CD8-positive, alpha-beta memory T cell (primary cell): Measurements from ENCODE around the gene UGGT1. TPM values are rescaled to one million over a fixed set of nuclear protein-coding genes. Genes with fewer than 3 reads are reported as not detected.

ENCODE experiments used
- CTCF ChIA-PET: fragments of 350-600 bp; sonication (Branson Sonifier 250); formaldehyde crosslinking; loops from one replicate; lab custom pipeline; 2021; ENCODE audit warnings: antibody characterized with exemption; lab: Charles Lee
- POLR2A ChIA-PET: fragments of 350-600 bp; sonication (Branson Sonifier 250); formaldehyde crosslinking; loops from one replicate; lab custom pipeline; 2021; ENCODE audit warnings: antibody characterized with exemption; lab: Charles Lee
- DNase-seq, 5 donors: peaks; one replicate each; pipeline versions ENCODE4 v3.0.0 to v3.0.0-alpha.2; 2020 to 2022; ENCODE audit warnings: mixed read lengths in 1 of 5
- H3K27ac ChIP-seq: one replicate; pipeline ENCODE4 v1.7.0; 2013; ENCODE audit warnings: low read depth, mild to moderate bottlenecking, low read length, moderate library complexity
- H3K27me3 ChIP-seq: 2 replicates; pipeline ENCODE4 v1.7.0; 2013; ENCODE audit warnings: low read length, mild to moderate bottlenecking; ENCODE audit not compliant: insufficient read depth, poor library complexity, severe bottlenecking
- H3K36me3 ChIP-seq: 2 replicates; pipeline ENCODE4 v1.7.0; 2013; ENCODE audit warnings: mild to moderate bottlenecking, low read length, moderate library complexity; ENCODE audit not compliant: insufficient read depth
- H3K4me1 ChIP-seq: 2 replicates; pipeline ENCODE4 v1.7.0; 2013; ENCODE audit warnings: mild to moderate bottlenecking, low read length, moderate library complexity; ENCODE audit not compliant: insufficient read depth
- H3K4me3 ChIP-seq: 2 replicates; pipeline ENCODE4 v1.7.0; 2013; ENCODE audit warnings: mild to moderate bottlenecking, low read length
- H3K9me3 ChIP-seq: 2 replicates; pipeline ENCODE4 v1.7.0; 2013; ENCODE audit warnings: mild to moderate bottlenecking, low read length
- H3K27ac Mint-ChIP-seq, 8 donors: one replicate each; pipeline ENCODE4 v1.8.0; 2020 to 2021; ENCODE audit warnings: mixed read lengths in 8 of 8, mild to moderate bottlenecking in 6 of 8, inconsistent platforms in 3 of 8, moderate library complexity in 3 of 8
- H3K27me3 Mint-ChIP-seq, 2 donors: one replicate each; pipeline ENCODE4 v1.8.0; 2020 to 2021; ENCODE audit warnings: mixed read lengths in 2 of 2, mild to moderate bottlenecking in 1 of 2, moderate library complexity in 1 of 2
- H3K36me3 Mint-ChIP-seq, 3 donors: one replicate each; pipeline ENCODE4 v1.8.0; 2020 to 2021; ENCODE audit warnings: mixed read lengths in 3 of 3, inconsistent platforms in 1 of 3, mild to moderate bottlenecking in 1 of 3
- H3K4me1 Mint-ChIP-seq, 3 donors: one replicate each; pipeline ENCODE4 v1.8.0; 2020 to 2021; ENCODE audit warnings: mixed read lengths in 3 of 3, inconsistent platforms in 1 of 3, mild to moderate bottlenecking in 1 of 3
- H3K4me3 Mint-ChIP-seq, 7 donors: one replicate each; pipeline ENCODE4 v1.8.0; 2020 to 2021; ENCODE audit warnings: mixed read lengths in 7 of 7, mild to moderate bottlenecking in 6 of 7, moderate library complexity in 4 of 7, inconsistent platforms in 2 of 7
- H3K9me3 Mint-ChIP-seq, 5 donors: one replicate each; pipeline ENCODE4 v1.8.0; 2020 to 2022; ENCODE audit warnings: mixed read lengths in 5 of 5, mild to moderate bottlenecking in 3 of 5, moderate library complexity in 2 of 5, inconsistent platforms in 1 of 5
- polyA plus RNA-seq: library from polyadenylated mRNA; unstranded; fragments of 300-500 nt; fragmentation: Illumina TruSeq; gene quantifications from one replicate; pipeline ENCODE4 v1.2.3, GENCODE V29; 2021
- total RNA-seq, 2 experiments: library from RNA; stranded (reverse); gene quantifications; one replicate each; pipeline ENCODE4 v1.2.3, GENCODE V29; 2021

UGGT1 gene
- total and polyA plus RNA-seq, 3 experiments from 2014 or later, result 16.9 to 55.8 (median 54.0) TPM

DNA sequence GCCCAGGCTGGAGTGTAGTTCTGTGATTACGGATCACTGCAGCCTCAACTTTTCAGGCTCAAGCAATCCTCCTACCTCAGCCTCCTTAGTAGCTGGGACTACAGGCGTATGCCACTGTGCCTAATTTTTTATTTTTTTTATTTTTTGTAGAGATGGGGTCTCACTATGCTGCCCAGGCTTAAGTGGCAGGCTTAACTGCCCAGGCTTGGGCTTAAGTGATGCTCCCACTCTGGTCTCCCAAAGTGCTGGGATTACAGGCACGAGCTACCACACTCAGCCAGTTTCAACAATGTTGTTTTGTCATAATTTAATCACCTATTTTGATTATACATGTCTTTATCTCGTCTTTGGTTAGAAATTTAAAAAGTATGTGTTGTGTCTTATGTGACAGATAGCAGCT, 18.2 kb downstream of the UGGT1 start:
- POLR2A ChIA-PET, result no interaction called here

GRCh38 chr2:128115921-128116623, 25.1 kb downstream of the UGGT1 start:
- peaks cover 24% of the 10 kb centered on the region for H3K36me3 ChIP-seq
- CTCF ChIA-PET, result no interaction called here

More for the DNA sequence above, 18.2 kb downstream of the UGGT1 start:
- no peak for DNase-seq
- Mint-ChIP-seq H3K27ac (peak overlapping the region in 2 of 8 donors; percentile 35 to 82), H3K4me3 (no peak overlapping the region), H3K36me3 (peaks cover 7 to 63% (median 13%) of the 10 kb centered on the region in 3 donors), H3K4me1 (peaks cover 1 to 6% (median 4%) of the 10 kb centered on the region in 3 donors), H3K9me3 (no peaks in the 10 kb centered on the region), H3K27me3 (no peaks in the 10 kb centered on the region)
- Histone ChIP-seq H3K27ac (no peak overlapping the region), H3K9me3 (no peaks in the 10 kb centered on the region), H3K4me1 (no peaks in the 10 kb centered on the region), H3K36me3 (peaks cover 29% of the 10 kb centered on the region), H3K4me3 (no peak overlapping the region), H3K27me3 (no peaks in the 10 kb centered on the region)
- CTCF ChIA-PET, result no interaction called here

GRCh38 chr2:128134573-128134972, 43.6 kb downstream of the UGGT1 start:
- peaks cover 65% of the 10 kb centered on the region for H3K36me3 ChIP-seq
- Mint-ChIP-seq H3K27ac (peak overlapping the region in 1 of 8 donors; percentile 12), H3K4me1 (no peaks in the 10 kb centered on the region), H3K9me3 (no peaks in the 10 kb centered on the region), H3K27me3 (no peaks in the 10 kb centered on the region), H3K4me3 (no peak overlapping the region), H3K36me3 (peaks cover 13 to 85% (median 45%) of the 10 kb centered on the region in 3 donors)
- no peak overlapping the region for H3K4me3 ChIP-seq
- no peaks in the 10 kb centered on the region for H3K4me1 ChIP-seq
- DNase-seq, result no peak
- ChIA-PET CTCF (no interaction called here), POLR2A (no interaction called here)
- H3K27ac ChIP-seq, result no peak overlapping the region
- no peaks in the 10 kb centered on the region for H3K27me3 ChIP-seq
- H3K9me3 ChIP-seq, result no peaks in the 10 kb centered on the region

More at GRCh38 chr2:128115921-128116623, 25.1 kb downstream of the UGGT1 start:
- Mint-ChIP-seq H3K27ac (no peak overlapping the region), H3K36me3 (peaks cover 8 to 80% (median 17%) of the 10 kb centered on the region in 3 donors), H3K27me3 (no peaks in the 10 kb centered on the region), H3K4me1 (peaks cover 0 to 5% (median 0%) of the 10 kb centered on the region in 3 donors), H3K9me3 (no peaks in the 10 kb centered on the region), H3K4me3 (no peak overlapping the region)
- no peak overlapping the region for H3K27ac ChIP-seq
- H3K27me3 ChIP-seq, result no peaks in the 10 kb centered on the region
- DNase-seq, result no peak
- no peaks in the 10 kb centered on the region for H3K9me3 ChIP-seq
- H3K4me1 ChIP-seq, result no peaks in the 10 kb centered on the region
- H3K4me3 ChIP-seq, result no peak overlapping the region
- POLR2A ChIA-PET, result no interaction called here

DNA sequence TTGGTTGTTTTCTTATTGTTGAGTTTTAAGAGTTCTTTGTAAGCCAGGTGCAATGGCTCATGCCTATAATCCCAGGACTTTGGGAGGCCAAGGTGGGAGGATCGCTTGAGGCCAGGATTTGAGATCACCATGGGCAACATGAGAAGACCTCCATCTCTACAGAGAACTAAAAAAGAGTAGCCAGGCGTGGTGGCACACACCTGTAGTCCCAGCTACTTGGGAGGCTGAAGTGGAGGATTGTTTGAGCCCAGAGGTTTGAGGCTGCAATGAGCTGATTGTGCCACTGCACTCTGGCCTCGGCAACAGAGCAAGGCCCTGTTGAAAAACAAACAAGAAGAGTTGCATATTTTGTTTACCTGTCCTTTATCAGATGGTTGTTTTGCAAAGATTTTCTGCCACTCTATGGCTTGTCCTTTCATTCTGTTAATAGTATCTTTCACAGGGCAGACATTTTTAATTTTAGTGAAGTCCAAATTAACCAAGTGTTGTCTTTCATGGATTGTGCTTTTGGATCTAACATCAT, 46.2 kb downstream of the UGGT1 start:
- POLR2A ChIA-PET, result no interaction called here
- H3K4me1 ChIP-seq, result no peaks in the 10 kb centered on the region
- H3K27me3 ChIP-seq, result no peaks in the 10 kb centered on the region
- no peaks in the 10 kb centered on the region for H3K9me3 ChIP-seq
- H3K36me3 Mint-ChIP-seq, result peaks cover 13 to 81% (median 39%) of the 10 kb centered on the region in 3 donors
- H3K27ac Mint-ChIP-seq, result peak overlapping the region in 3 of 8 donors; percentile 29 to 61 (median 61)
- H3K9me3 Mint-ChIP-seq, result no peaks in the 10 kb centered on the region
- no peak for DNase-seq
- H3K4me3 Mint-ChIP-seq, result no peak overlapping the region
- no peak overlapping the region for H3K4me3 ChIP-seq
- CTCF ChIA-PET, result no interaction called here
- no peak overlapping the region for H3K27ac ChIP-seq
- H3K4me1 Mint-ChIP-seq, result no peaks in the 10 kb centered on the region
- H3K36me3 ChIP-seq, result peaks cover 56% of the 10 kb centered on the region
- H3K27me3 Mint-ChIP-seq, result no peaks in the 10 kb centered on the region

GRCh38 chr2:128139624-128140023, 48.6 kb downstream of the UGGT1 start:
- no peak for DNase-seq
- CTCF ChIA-PET, result no interaction called here
- Histone ChIP-seq H3K27me3 (no peaks in the 10 kb centered on the region), H3K4me1 (no peaks in the 10 kb centered on the region), H3K36me3 (peaks cover 53% of the 10 kb centered on the region), H3K4me3 (no peak overlapping the region), H3K27ac (no peak overlapping the region), H3K9me3 (no peaks in the 10 kb centered on the region)
- H3K4me3 Mint-ChIP-seq, result no peak overlapping the region
- no peak overlapping the region for H3K27ac Mint-ChIP-seq
- H3K4me1 Mint-ChIP-seq, result peaks cover 0 to 2% (median 0%) of the 10 kb centered on the region in 3 donors
- POLR2A ChIA-PET, result no interaction called here
- no peaks in the 10 kb centered on the region for H3K27me3 Mint-ChIP-seq
- H3K9me3 Mint-ChIP-seq, result no peaks in the 10 kb centered on the region
- H3K36me3 Mint-ChIP-seq, result peaks cover 13 to 77% (median 27%) of the 10 kb centered on the region in 3 donors

- Mint-ChIP-seq H3K27me3 (no peaks in the 10 kb centered on the region), H3K27ac (no peak overlapping the region), H3K9me3 (no peaks in the 10 kb centered on the region), H3K36me3 (peaks cover 0 to 75% (median 12%) of the 10 kb centered on the region in 3 donors), H3K4me3 (no peak overlapping the region), H3K4me1 (peaks cover 0 to 5% (median 0%) of the 10 kb centered on the region in 3 donors)
- Histone ChIP-seq H3K9me3 (no peaks in the 10 kb centered on the region), H3K36me3 (peaks cover 35% of the 10 kb centered on the region), H3K27ac (no peak overlapping the region), H3K4me3 (no peak overlapping the region), H3K27me3 (no peaks in the 10 kb centered on the region), H3K4me1 (no peaks in the 10 kb centered on the region)
- ChIA-PET CTCF (no interaction called here), POLR2A (no interaction called here)
- no peak for DNase-seq
Measured at GRCh38 chr2:128145651-128146050, 54.7 kb downstream of the UGGT1 start.

DNA sequence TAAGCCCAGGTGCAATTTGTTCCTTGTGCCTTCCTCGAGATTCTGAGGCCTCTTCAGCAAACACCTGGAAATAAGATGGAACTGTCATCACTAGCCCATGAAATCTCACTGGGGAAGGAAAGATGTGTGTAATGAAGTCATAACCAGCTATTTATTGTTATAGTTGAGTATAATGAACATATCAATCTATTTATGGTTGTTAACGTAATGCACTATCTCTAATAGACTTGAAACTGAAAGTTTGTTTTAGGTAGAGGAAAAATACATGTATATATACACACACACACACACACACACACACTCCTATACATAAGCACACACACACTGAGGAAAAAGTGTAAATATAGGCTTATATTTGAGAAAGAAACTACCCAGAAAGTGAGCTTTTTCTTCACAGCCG, 62.8 kb downstream of the UGGT1 start:
- no peak overlapping the region for H3K4me3 ChIP-seq
- H3K36me3 ChIP-seq, result peaks cover 11% of the 10 kb centered on the region
- Mint-ChIP-seq H3K4me3 (no peak overlapping the region), H3K27me3 (no peaks in the 10 kb centered on the region), H3K9me3 (no peaks in the 10 kb centered on the region), H3K36me3 (peaks cover 0 to 88% (median 31%) of the 10 kb centered on the region in 3 donors), H3K27ac (peak overlapping the region in 2 of 8 donors; percentile 12 to 14), H3K4me1 (peaks cover 0 to 4% (median 0%) of the 10 kb centered on the region in 3 donors)
- POLR2A ChIA-PET, result no interaction called here
- no peaks in the 10 kb centered on the region for H3K9me3 ChIP-seq
- H3K4me1 ChIP-seq, result no peaks in the 10 kb centered on the region
- H3K27me3 ChIP-seq, result no peaks in the 10 kb centered on the region
- no peak overlapping the region for H3K27ac ChIP-seq
- DNase-seq, result no peak
- CTCF ChIA-PET, result no interaction called here

DNA sequence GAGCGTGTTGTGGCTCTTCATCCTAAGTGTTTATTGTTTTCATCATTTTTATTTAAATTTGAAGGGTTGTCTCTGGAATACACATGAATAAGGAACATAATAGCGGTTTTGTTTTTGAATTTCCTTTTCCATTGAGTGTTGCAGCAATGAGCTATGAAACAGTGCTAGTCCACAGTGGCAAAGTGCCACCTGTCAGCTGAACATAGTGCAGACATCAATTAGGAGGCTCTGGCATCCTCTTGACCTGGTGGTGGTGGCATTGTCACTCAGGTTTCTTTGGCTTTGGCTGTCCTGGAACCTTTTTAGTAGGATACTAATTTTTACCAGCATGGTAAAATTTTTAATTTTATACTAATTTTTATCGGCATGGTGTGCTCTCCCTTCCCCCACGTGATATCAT, 63.2 kb downstream of the UGGT1 start:
- peaks cover 0 to 4% (median 0%) of the 10 kb centered on the region in 3 donors for H3K4me1 Mint-ChIP-seq
- no peaks in the 10 kb centered on the region for H3K27me3 Mint-ChIP-seq
- Histone ChIP-seq H3K27me3 (no peaks in the 10 kb centered on the region), H3K36me3 (peaks cover 9% of the 10 kb centered on the region), H3K4me3 (no peak overlapping the region), H3K9me3 (no peaks in the 10 kb centered on the region), H3K27ac (no peak overlapping the region), H3K4me1 (no peaks in the 10 kb centered on the region)
- POLR2A ChIA-PET, result no interaction called here
- peak overlapping the region in 2 of 8 donors; percentile 12 for H3K27ac Mint-ChIP-seq
- CTCF ChIA-PET, result no interaction called here
- H3K36me3 Mint-ChIP-seq, result peaks cover 0 to 86% (median 32%) of the 10 kb centered on the region in 3 donors
- no peak overlapping the region for H3K4me3 Mint-ChIP-seq
- no peak for DNase-seq
- H3K9me3 Mint-ChIP-seq, result no peaks in the 10 kb centered on the region
